Measurements from ENCODE around the gene IZUMO2. TPM values are rescaled to one million over a fixed set of nuclear protein-coding genes. Genes with fewer than 3 reads are reported as not detected.
A peak's percentile ranks its signal among the peaks of the same experiment; 100 is the strongest.

The IZUMO2 gene
- under 1 TPM in 1 of 3 donors, not detected in 2; 0.28 TPM for polyA plus RNA-seq (ENCODE audit: insufficient read length in 3 of 3)

GRCh38 chr19:50162988-50163387 is at the start of gene IZUMO2:
TSS of gene IZUMO2 (minus strand) at chr19:50163281. CDS start at chr19:50163194, 87 bp downstream.
- no peak for DNase-seq (ENCODE audit: low read depth in 3 of 3, low spot score in 2 of 3)

GRCh38 chr19:50210425-50210824 is 47.3 kb upstream of the IZUMO2 start:
- DNase-seq (ENCODE audit: low read depth in 3 of 3, low spot score in 2 of 3) = no peak

- DNase-seq (ENCODE audit: low read depth in 3 of 3, low spot score in 2 of 3) = no peak
Measured at GRCh38 chr19:50209131-50209530, 46.0 kb upstream of the IZUMO2 start.

GRCh38 chr19:50207730-50208129 is 44.6 kb upstream of the IZUMO2 start:
- no peak for DNase-seq (ENCODE audit: low read depth in 3 of 3, low spot score in 2 of 3)

- DNase-seq (ENCODE audit: low read depth in 3 of 3, low spot score in 2 of 3) = no peak
Measured at GRCh38 chr19:50206191-50206590, 43.1 kb upstream of the IZUMO2 start.

- DNase-seq (ENCODE audit: low read depth in 3 of 3, low spot score in 2 of 3) = no peak
Measured at GRCh38 chr19:50205681-50206138, 42.6 kb upstream of the IZUMO2 start.

- DNase-seq (ENCODE audit: low read depth in 3 of 3, low spot score in 2 of 3) = peak in 1 of 3 donors; percentile 53
Measured at GRCh38 chr19:50204811-50205675, 42.0 kb upstream of the IZUMO2 start.

- no peak for DNase-seq (ENCODE audit: low read depth in 3 of 3, low spot score in 2 of 3)
Measured at GRCh38 chr19:50204081-50204428, 41.0 kb upstream of the IZUMO2 start.

- DNase-seq (ENCODE audit: low read depth in 3 of 3, low spot score in 2 of 3) = peak in 2 of 3 donors; percentile 53 to 77
Measured at GRCh38 chr19:50203281-50204080, 40.4 kb upstream of the IZUMO2 start, which contains the start of gene MYH14. TSS of gene MYH14 (plus strand) at chr19:50203622. CDS start at chr19:50210366, 6,744 bp downstream.

- DNase-seq (ENCODE audit: low read depth in 3 of 3, low spot score in 2 of 3) = no peak
Measured at GRCh38 chr19:50202962-50203280, 39.8 kb upstream of the IZUMO2 start.

- DNase-seq (ENCODE audit: low read depth in 3 of 3, low spot score in 2 of 3) = no peak
Measured at GRCh38 chr19:50202386-50202785, 39.3 kb upstream of the IZUMO2 start.

- DNase-seq (ENCODE audit: low read depth in 3 of 3, low spot score in 2 of 3) = no peak
Measured at GRCh38 chr19:50199259-50199555, 36.1 kb upstream of the IZUMO2 start.

- DNase-seq (ENCODE audit: low read depth in 3 of 3, low spot score in 2 of 3) = no peak
Measured at GRCh38 chr19:50198431-50199258, 35.6 kb upstream of the IZUMO2 start.

GRCh38 chr19:50197348-50197747 is 34.3 kb upstream of the IZUMO2 start:
- DNase-seq (ENCODE audit: low read depth in 3 of 3, low spot score in 2 of 3) = no peak

- DNase-seq (ENCODE audit: low read depth in 3 of 3, low spot score in 2 of 3) = no peak
Measured at GRCh38 chr19:50196322-50196932, 33.3 kb upstream of the IZUMO2 start.

- DNase-seq (ENCODE audit: low read depth in 3 of 3, low spot score in 2 of 3) = no peak
Measured at GRCh38 chr19:50195224-50195623, 32.1 kb upstream of the IZUMO2 start.

- DNase-seq (ENCODE audit: low read depth in 3 of 3, low spot score in 2 of 3) = no peak
Measured at GRCh38 chr19:50192463-50193211, 29.6 kb upstream of the IZUMO2 start.

GRCh38 chr19:50191216-50191615 is 28.1 kb upstream of the IZUMO2 start:
- no peak for DNase-seq (ENCODE audit: low read depth in 3 of 3, low spot score in 2 of 3)

- no peak for DNase-seq (ENCODE audit: low read depth in 3 of 3, low spot score in 2 of 3)
Measured at GRCh38 chr19:50190439-50190891, 27.4 kb upstream of the IZUMO2 start.

GRCh38 chr19:50189331-50189730 is 26.2 kb upstream of the IZUMO2 start:
- DNase-seq (ENCODE audit: low read depth in 3 of 3, low spot score in 2 of 3) = no peak

Data from right renal cortex interstitium (tissue), 3 donors.